ENCODE measurements around the gene MARCHF3. TPM values are rescaled to one million over a fixed set of nuclear protein-coding genes. Genes with fewer than 3 reads are reported as not detected.

MARCHF3 gene
- total and polyA plus RNA-seq, 8 donors, result 2.8 to 7.5 (median 3.9) TPM

- DNase-seq, result peak in 1 of 6 donors; percentile 15
- WGBS, 2 donors, result 23 to 25% methylated on average over 9 of the region's 9 CpGs
- ATAC-seq, result peak; percentile 78 to 84 (median 80)
- no peaks in the 10 kb centered on the region for H3K4me1 ChIP-seq
- no peak for FAIRE-seq
- intact Hi-C loops (cut with DNase I), result no loop called here
- H3K27ac ChIP-seq, result peak overlapping the region in 1 of 4 donors; percentile 6
- H3K27me3 ChIP-seq, result no peaks in the 10 kb centered on the region
- no peak for TF ChIP-seq CTCF (IDR thresholded peaks at IDR 0.05)
- H3K4me3 ChIP-seq, result no peak overlapping the region
- H3K36me3 ChIP-seq, result no peaks in the 10 kb centered on the region
- no peaks in the 10 kb centered on the region for H3K9me3 ChIP-seq
Measured at GRCh38 chr5:127040796-127041520, 10.6 kb upstream of the MARCHF3 start.

GRCh38 chr5:127038550-127038949 lies 8.2 kb upstream of the MARCHF3 start:
- H3K27me3 ChIP-seq, result no peaks in the 10 kb centered on the region
- WGBS, 2 donors, result 56% methylated on average over 4 of the region's 4 CpGs
- H3K9me3 ChIP-seq, result no peaks in the 10 kb centered on the region
- H3K27ac ChIP-seq, result no peak overlapping the region
- H3K36me3 ChIP-seq, result no peaks in the 10 kb centered on the region
- H3K4me1 ChIP-seq, result no peaks in the 10 kb centered on the region
- ATAC-seq (no peak), FAIRE-seq (no peak), DNase-seq (no peak)
- no peak overlapping the region for H3K4me3 ChIP-seq
- no peak for TF ChIP-seq CTCF (IDR thresholded peaks at IDR 0.05)
- intact Hi-C loops (cut with DNase I), result no loop called here

DNA sequence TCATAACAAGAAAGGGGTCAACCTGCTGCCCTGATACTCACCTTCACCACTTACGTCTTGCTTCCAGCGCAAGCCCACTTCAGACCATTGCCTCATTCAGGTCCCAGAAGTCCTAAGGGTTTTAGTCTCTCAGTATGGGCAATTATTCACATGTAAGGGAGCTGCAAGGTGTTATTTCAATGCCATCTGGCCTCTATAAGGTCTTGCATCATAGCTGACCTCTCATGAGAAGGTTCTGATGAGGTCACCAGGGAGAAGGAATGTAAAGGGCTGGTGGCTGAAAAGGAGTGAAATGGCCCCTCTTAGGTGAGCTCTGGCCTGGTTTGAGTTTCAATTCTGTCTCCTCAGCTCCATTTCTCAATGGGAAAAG lies 1.5 kb upstream of the MARCHF3 start:
- Histone ChIP-seq H3K4me1 (peaks cover 0 to 4% (median 0%) of the 10 kb centered on the region in 3 donors), H3K27me3 (no peaks in the 10 kb centered on the region), H3K36me3 (no peaks in the 10 kb centered on the region), H3K27ac (no peak overlapping the region), H3K9me3 (no peaks in the 10 kb centered on the region), H3K4me3 (no peak overlapping the region)
- no peak for TF ChIP-seq CTCF (IDR thresholded peaks at IDR 0.05)
- ATAC-seq (no peak), DNase-seq (no peak), FAIRE-seq (no peak)
- intact Hi-C loops (cut with DNase I), result no loop called here
- WGBS, 2 donors, result 96 to 97% methylated on average over 2 of the region's 2 CpGs

DNA sequence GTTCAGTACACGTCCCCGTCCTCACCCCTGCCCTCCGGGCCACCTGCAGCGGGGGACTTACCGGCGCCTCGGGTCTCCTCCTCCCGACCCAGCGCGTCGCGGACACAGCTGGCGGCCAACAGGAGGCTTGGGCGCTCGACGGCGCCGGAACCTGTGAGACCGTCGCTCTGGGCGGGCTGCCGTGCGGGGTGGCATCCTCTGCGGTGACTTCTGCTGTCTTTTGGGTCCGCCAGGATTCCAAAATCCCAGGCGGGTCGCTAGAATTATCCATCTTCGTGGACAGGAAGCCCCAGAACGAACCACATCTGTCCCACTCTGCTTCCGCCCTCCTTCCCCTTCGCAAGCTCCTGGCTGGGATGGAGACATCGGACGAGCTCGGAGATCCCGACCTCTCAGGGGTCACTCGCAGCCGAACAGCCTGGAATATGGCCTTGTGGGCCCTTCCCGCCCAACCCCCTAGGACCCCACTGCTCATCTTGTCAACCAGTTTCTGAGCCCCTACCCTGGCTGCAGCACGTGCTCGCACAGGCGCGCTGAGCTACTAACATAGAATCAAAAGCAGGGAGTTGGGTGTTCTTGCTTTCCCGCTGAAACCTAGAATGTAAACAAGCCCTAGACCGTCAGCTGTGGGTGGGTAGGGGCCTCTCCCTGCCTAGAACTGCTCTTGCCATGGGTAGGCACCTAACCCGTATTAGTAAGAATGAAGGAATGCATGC lies 947 bp upstream of the MARCHF3 start:
- ATAC-seq (peak in 3 of 4 donors; percentile 7 to 15 (median 11)), FAIRE-seq (no peak), DNase-seq (peak in 4 of 6 donors; percentile 9 to 78 (median 56))
- peaks cover 0 to 4% (median 2%) of the 10 kb centered on the region in 3 donors for H3K4me1 ChIP-seq
- H3K4me3 ChIP-seq, result peak overlapping the region; percentile 40 to 94 (median 72)
- TF ChIP-seq CTCF (IDR thresholded peaks at IDR 0.05), result no peak
- no peaks in the 10 kb centered on the region for H3K27me3 ChIP-seq
- WGBS, 2 donors, result 14 to 15% methylated on average over 45 of the region's 45 CpGs
- H3K9me3 ChIP-seq, result no peaks in the 10 kb centered on the region
- peak overlapping the region in 3 of 4 donors; percentile 86 to 90 (median 87) for H3K27ac ChIP-seq
- H3K36me3 ChIP-seq, result no peaks in the 10 kb centered on the region
- intact Hi-C loops (cut with DNase I), result no loop called here

Data from pancreas (tissue), 10 donors.